Measurements from ENCODE around the gene ZRANB3. TPM values are rescaled to one million over a fixed set of nuclear protein-coding genes. Genes with fewer than 3 reads are reported as not detected.

ZRANB3 gene
- total and polyA plus RNA-seq, 12 donors, result 0.66 to 5.7 (median 2.2) TPM

DNA sequence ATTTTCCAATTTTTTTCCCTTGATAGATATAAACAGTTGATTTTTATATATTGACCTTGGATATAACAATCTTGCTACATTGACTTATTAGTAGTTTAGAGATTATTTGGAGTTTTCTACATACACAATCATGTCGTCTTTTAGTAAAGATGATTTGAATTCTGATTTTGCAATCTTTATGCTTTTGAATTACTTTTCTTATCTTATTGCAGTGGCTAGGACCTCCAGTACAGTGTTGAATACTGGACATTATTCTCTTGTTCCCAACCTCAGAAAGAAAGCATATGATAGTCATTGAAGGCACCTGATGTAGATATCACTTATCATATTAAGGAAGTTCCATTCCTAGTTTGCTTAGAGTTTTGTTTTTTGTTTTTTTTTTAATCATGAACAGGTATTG is 388.7 kb downstream of the ZRANB3 start:
- DNase-seq (no peak), ATAC-seq (no peak)
- Histone ChIP-seq H3K27me3 (no peaks in the 10 kb centered on the region), H3K27ac (no peak overlapping the region), H3K9me3 (peaks cover 0 to 36% (median 9%) of the 10 kb centered on the region in 11 donors), H3K4me1 (no peaks in the 10 kb centered on the region), H3K36me3 (peaks cover 0 to 78% (median 29%) of the 10 kb centered on the region in 9 donors), H3K4me3 (no peak overlapping the region)
- intact Hi-C loops (cut with DNase I), result no loop called here
- 100% methylated on average over 1 of the region's 1 CpG for WGBS, 2 donors
- TF ChIP-seq, protein P1, sequence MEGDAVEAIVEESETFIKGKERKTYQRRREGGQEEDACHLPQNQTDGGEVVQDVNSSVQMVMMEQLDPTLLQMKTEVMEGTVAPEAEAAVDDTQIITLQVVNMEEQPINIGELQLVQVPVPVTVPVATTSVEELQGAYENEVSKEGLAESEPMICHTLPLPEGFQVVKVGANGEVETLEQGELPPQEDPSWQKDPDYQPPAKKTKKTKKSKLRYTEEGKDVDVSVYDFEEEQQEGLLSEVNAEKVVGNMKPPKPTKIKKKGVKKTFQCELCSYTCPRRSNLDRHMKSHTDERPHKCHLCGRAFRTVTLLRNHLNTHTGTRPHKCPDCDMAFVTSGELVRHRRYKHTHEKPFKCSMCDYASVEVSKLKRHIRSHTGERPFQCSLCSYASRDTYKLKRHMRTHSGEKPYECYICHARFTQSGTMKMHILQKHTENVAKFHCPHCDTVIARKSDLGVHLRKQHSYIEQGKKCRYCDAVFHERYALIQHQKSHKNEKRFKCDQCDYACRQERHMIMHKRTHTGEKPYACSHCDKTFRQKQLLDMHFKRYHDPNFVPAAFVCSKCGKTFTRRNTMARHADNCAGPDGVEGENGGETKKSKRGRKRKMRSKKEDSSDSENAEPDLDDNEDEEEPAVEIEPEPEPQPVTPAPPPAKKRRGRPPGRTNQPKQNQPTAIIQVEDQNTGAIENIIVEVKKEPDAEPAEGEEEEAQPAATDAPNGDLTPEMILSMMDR (IDR thresholded peaks at IDR 0.05), result no peak

DNA sequence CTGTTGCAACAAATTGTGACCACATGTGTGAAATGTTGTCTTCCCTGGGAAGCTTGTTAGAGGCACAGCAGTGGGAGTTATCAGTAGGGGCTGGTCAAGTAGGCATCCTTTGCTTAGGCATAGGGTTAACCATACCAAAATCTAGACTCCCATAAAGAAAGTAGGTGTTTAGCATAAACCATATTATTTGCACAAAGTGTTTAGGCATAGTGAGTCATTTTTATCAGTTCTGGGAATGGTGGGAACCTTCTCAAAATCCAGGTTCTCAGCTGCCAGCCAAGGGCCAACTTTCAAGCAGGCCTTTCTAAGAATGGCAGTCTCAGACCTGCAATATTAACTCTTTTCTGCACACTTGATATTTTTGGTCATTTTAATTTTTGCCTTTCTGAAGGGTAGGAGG is 390.4 kb downstream of the ZRANB3 start:
- intact Hi-C loops (cut with DNase I), result no loop called here
- no peak for ATAC-seq
- H3K36me3 ChIP-seq, result peaks cover 0 to 95% (median 42%) of the 10 kb centered on the region in 9 donors

DNA sequence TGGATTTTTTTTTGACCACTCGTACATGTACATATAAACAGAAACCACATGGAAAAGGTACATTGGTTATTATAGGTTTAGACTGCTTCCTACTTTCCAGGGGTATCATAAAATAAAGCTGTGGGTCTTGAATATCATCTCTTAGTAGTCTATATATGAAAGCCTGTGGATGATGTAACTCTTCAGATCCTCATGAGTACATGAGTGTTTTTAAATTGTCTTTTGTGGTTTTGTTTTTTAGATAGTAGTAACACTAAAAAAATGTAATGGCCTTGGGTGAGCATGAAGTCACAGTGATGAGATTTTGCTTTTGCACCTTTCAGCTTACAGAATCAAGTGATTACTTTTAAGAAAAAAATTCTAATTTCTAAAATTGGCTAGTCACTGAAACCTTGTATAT is 398.7 kb downstream of the ZRANB3 start:
- Histone ChIP-seq H3K27me3 (no peaks in the 10 kb centered on the region), H3K4me1 (no peaks in the 10 kb centered on the region), H3K36me3 (peaks cover 0 to 100% (median 57%) of the 10 kb centered on the region in 9 donors), H3K4me3 (no peak overlapping the region), H3K27ac (no peak overlapping the region), H3K9me3 (no peaks in the 10 kb centered on the region)
- intact Hi-C loops (cut with DNase I), result no loop called here
- TF ChIP-seq, protein P1 (IDR thresholded peaks at IDR 0.05), result no peak
- 94 to 97% methylated on average over 1 of the region's 1 CpG for WGBS, 2 donors
- no peak for ATAC-seq
- no peak for DNase-seq

More for the DNA sequence above, 390.4 kb downstream of the ZRANB3 start:
- Histone ChIP-seq H3K4me1 (no peaks in the 10 kb centered on the region), H3K27me3 (no peaks in the 10 kb centered on the region), H3K9me3 (peaks cover 0 to 36% (median 9%) of the 10 kb centered on the region in 11 donors), H3K4me3 (no peak overlapping the region), H3K27ac (no peak overlapping the region)
- DNase-seq, result no peak
- TF ChIP-seq, protein P1 (IDR thresholded peaks at IDR 0.05), result no peak

DNA sequence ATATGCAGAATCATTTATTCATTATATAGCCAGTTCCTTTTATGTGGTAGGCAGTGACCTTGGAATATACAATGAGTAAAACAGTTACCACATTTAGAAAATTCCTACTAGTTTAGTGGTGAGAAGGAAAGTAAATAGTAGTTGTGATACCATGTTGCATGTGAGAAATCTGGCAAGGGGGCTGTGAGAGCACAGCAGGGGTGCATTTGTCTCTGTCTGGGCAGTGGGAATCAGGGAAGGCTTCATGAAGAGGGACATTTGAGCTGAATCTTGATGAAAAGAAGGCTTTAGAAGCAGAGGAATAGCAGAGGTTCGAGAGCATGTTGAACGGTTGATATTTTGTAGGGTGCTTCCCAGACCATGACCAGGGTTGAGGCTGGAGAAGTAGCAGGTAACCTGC is 400.3 kb downstream of the ZRANB3 start:
- Histone ChIP-seq H3K36me3 (peaks cover 0 to 100% (median 48%) of the 10 kb centered on the region in 9 donors), H3K27me3 (no peaks in the 10 kb centered on the region), H3K9me3 (no peaks in the 10 kb centered on the region), H3K4me3 (no peak overlapping the region), H3K27ac (no peak overlapping the region), H3K4me1 (no peaks in the 10 kb centered on the region)
- intact Hi-C loops (cut with DNase I), result no loop called here
- DNase-seq, result no peak
- ATAC-seq, result no peak
- TF ChIP-seq, protein P1 (IDR thresholded peaks at IDR 0.05), result no peak
- 93 to 95% methylated on average over 2 of the region's 2 CpGs for WGBS, 2 donors
